ENCODE results near the gene CNEP1R1. TPM values are rescaled to one million over a fixed set of nuclear protein-coding genes. Genes with fewer than 3 reads are reported as not detected.

The CNEP1R1 gene
- total RNA-seq, 4 donors from 2014 or later = 7.6 to 21.6 (median 14.9) TPM

GRCh38 chr16:50025537-50025931 lies 509 bp downstream of the CNEP1R1 start:
- Histone ChIP-seq H3K4me3 (peak overlapping the region; percentile 86 to 97 (median 94)), H3K36me3 (peaks cover 0 to 6% (median 3%) of the 10 kb centered on the region in 4 donors), H3K27me3 (no peaks in the 10 kb centered on the region), H3K4me1 (peaks cover 0 to 35% (median 19%) of the 10 kb centered on the region in 4 donors), H3K9me3 (no peaks in the 10 kb centered on the region), H3K27ac (peak overlapping the region; percentile 85 to 93 (median 90))
- in situ Hi-C loops (cut with MboI; ENCODE audit: low pct_ligation_motif_present in 1 of 4, low pct_unique_long_range_greater_than_20kb in 1 of 4, low sequenced_read_pairs in 3 of 4) (loop anchor here (10.0 to 25.0 kb wide), 5 partner anchors 179 to 639 kb away; partner anchors contain the start of gene BRD7 (in 1 of the 4)), intact Hi-C loops (cut with DNase I; ENCODE audit: low total_unique reads) (no loop called here)
- peak; percentile 20 for DNase-seq
- TF ChIP-seq POLR2A (IDR thresholded peaks at IDR 0.05) = no peak
- no peak for TF ChIP-seq EP300 (IDR thresholded peaks at IDR 0.05; ENCODE audit: low read depth)
- TF ChIP-seq, protein P1, sequence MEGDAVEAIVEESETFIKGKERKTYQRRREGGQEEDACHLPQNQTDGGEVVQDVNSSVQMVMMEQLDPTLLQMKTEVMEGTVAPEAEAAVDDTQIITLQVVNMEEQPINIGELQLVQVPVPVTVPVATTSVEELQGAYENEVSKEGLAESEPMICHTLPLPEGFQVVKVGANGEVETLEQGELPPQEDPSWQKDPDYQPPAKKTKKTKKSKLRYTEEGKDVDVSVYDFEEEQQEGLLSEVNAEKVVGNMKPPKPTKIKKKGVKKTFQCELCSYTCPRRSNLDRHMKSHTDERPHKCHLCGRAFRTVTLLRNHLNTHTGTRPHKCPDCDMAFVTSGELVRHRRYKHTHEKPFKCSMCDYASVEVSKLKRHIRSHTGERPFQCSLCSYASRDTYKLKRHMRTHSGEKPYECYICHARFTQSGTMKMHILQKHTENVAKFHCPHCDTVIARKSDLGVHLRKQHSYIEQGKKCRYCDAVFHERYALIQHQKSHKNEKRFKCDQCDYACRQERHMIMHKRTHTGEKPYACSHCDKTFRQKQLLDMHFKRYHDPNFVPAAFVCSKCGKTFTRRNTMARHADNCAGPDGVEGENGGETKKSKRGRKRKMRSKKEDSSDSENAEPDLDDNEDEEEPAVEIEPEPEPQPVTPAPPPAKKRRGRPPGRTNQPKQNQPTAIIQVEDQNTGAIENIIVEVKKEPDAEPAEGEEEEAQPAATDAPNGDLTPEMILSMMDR (IDR thresholded peaks at IDR 0.05) = no peak
- TF ChIP-seq POLR2AphosphoS5 (IDR thresholded peaks at IDR 0.05) = no peak
- 0 to 1% methylated on average over 3 to 17 of the region's 17 CpGs for WGBS, 2 donors (ENCODE audit: low coverage in 1 of 2)

GRCh38 chr16:50027829-50028228 lies 2.8 kb downstream of the CNEP1R1 start:
- Histone ChIP-seq H3K27ac (no peak overlapping the region), H3K9me3 (no peaks in the 10 kb centered on the region), H3K27me3 (no peaks in the 10 kb centered on the region), H3K4me1 (peaks cover 0 to 35% (median 19%) of the 10 kb centered on the region in 4 donors), H3K4me3 (no peak overlapping the region), H3K36me3 (peaks cover 0 to 15% (median 3%) of the 10 kb centered on the region in 4 donors)
- whole genome bisulfite sequencing, 2 donors (ENCODE audit: low coverage in 1 of 2) = 97 to 98% methylated on average over 5 of the region's 5 CpGs
- no peak for TF ChIP-seq EP300 (IDR thresholded peaks at IDR 0.05; ENCODE audit: low read depth)
- TF ChIP-seq, protein P1 (IDR thresholded peaks at IDR 0.05) = no peak
- intact Hi-C loops (cut with DNase I; ENCODE audit: low total_unique reads) = no loop called here
- no peak for DNase-seq
- in situ Hi-C loops (cut with MboI; ENCODE audit: low pct_ligation_motif_present in 1 of 4, low pct_unique_long_range_greater_than_20kb in 1 of 4, low sequenced_read_pairs in 3 of 4) = loop anchor here (10.0 to 25.0 kb wide), 5 partner anchors 177 to 637 kb away; partner anchors contain the start of gene BRD7 (in 1 of the 4)

DNA sequence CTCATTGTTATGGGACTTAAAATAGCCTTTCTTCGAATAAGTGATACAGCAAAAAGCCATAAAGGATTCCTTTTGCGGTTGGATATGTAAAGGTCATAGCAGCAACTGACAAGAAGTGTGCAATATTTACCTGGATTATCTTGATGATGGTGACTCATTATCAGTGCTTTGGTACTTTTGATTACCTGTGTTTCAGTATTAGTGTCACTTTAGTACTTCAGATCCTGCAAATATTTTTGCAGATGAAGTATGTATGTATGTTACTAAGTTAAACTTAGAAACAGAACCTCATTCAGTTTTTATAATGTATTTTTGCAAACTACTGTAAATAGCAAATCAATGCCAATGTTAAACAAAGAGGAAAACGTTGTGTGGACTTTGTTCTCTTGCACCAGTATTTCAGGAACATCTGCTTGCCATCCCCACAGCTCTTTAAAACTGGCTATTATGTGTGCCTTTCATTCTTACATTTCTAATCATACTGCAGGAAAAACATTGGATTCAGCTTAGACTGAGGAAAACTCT lies 10.5 kb downstream of the CNEP1R1 start:
- Histone ChIP-seq H3K27ac (peak overlapping the region; percentile 35 to 45 (median 42)), H3K9me3 (no peaks in the 10 kb centered on the region), H3K36me3 (peaks cover 0 to 9% (median 0%) of the 10 kb centered on the region in 4 donors), H3K4me1 (peaks cover 0 to 47% (median 27%) of the 10 kb centered on the region in 4 donors), H3K4me3 (no peak overlapping the region), H3K27me3 (no peaks in the 10 kb centered on the region)
- WGBS, 2 donors (ENCODE audit: low coverage in 1 of 2) = 44 to 45% methylated on average over 3 of the region's 3 CpGs
- DNase-seq = peak; percentile 33
- in situ Hi-C loops (cut with MboI; ENCODE audit: low pct_ligation_motif_present in 1 of 4, low pct_unique_long_range_greater_than_20kb in 1 of 4, low sequenced_read_pairs in 3 of 4) (loop anchor here in 1 of 4 donors (25.0 kb wide), 1 partner anchor 327 kb away; the partner anchor contains the start of gene BRD7), intact Hi-C loops (cut with DNase I; ENCODE audit: low total_unique reads) (no loop called here)
- TF ChIP-seq EP300 (IDR thresholded peaks at IDR 0.05; ENCODE audit: low read depth) (no peak), POLR2AphosphoS5 (IDR thresholded peaks at IDR 0.05) (peak in 2 of 3 donors; percentile 32 to 45)

DNA sequence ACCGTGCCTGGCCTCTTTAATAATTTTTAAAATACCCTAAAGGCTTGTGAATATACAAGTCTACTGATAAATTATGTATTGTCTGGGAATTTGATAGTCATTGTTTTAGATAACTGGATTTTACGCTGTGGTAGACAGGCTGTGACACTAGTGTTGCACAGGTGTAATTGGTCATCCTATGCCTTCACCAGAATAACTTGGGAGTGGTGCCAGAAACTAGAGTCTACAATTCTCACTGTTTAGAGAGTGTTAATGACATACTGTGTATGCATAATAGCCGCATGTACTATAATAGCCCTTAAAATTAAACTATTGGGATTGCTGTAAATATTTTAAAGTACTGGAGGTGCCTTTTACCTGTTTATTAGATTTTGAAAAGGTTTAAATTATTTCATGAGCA lies 11.4 kb downstream of the CNEP1R1 start:
- no peak for DNase-seq
- intact Hi-C loops (cut with DNase I; ENCODE audit: low total_unique reads) = no loop called here
- Histone ChIP-seq H3K9me3 (no peaks in the 10 kb centered on the region), H3K36me3 (no peaks in the 10 kb centered on the region), H3K27me3 (no peaks in the 10 kb centered on the region), H3K4me1 (peaks cover 0 to 47% (median 27%) of the 10 kb centered on the region in 4 donors), H3K27ac (peak overlapping the region in 2 of 4 donors; percentile 40 to 45), H3K4me3 (no peak overlapping the region)
- TF ChIP-seq, protein P1 (IDR thresholded peaks at IDR 0.05) = no peak
- no peak for TF ChIP-seq POLR2AphosphoS5 (IDR thresholded peaks at IDR 0.05)
- TF ChIP-seq POLR2A (IDR thresholded peaks at IDR 0.05) = no peak
- no peak for TF ChIP-seq EP300 (IDR thresholded peaks at IDR 0.05; ENCODE audit: low read depth)
- WGBS, 2 donors (ENCODE audit: low coverage in 1 of 2) = 57 to 86% methylated on average over 1 to 3 of the region's 3 CpGs
- in situ Hi-C loops (cut with MboI; ENCODE audit: low pct_ligation_motif_present in 1 of 4, low pct_unique_long_range_greater_than_20kb in 1 of 4, low sequenced_read_pairs in 3 of 4) = loop anchor here in 1 of 4 donors (25.0 kb wide), 1 partner anchor 326 kb away; the partner anchor contains the start of gene BRD7
